Astrocyte of the cerebellum (primary cell): ENCODE data around the gene UTP25.
A peak's percentile ranks its signal among the peaks of the same experiment; 100 is the strongest.

Experiments
- DNase-seq: peaks from one replicate; pipeline ENCODE4 v3.0.0-alpha.2; 2011; ENCODE audit warnings: low read depth
- H3K4me3 ChIP-seq: 2 replicates; pipeline ENCODE4 v1.5.1; 2011; ENCODE audit warnings: mild to moderate bottlenecking, low read depth, low read length, moderate library complexity
- CTCF ChIP-seq: IDR thresholded peaks from 2 replicates; pipeline ENCODE4 v1.5.1; 2012; ENCODE audit warnings: low read length, low read depth, moderate library complexity, mild to moderate bottlenecking; ENCODE audit errors: missing control alignments
- in situ Hi-C: cut with HindIII; loops from 2 replicates; pipeline ENCODE4 v1.10.0; 2017; ENCODE audit warnings: low sequenced_read_pairs

UTP25 gene

GRCh38 chr1:209882286-209882685, 54.5 kb downstream of the UTP25 start:
- no peak overlapping the region for H3K4me3 ChIP-seq
- TF ChIP-seq CTCF, result no peak
- DNase-seq, result no peak
- in situ Hi-C loops, result no loop called here

- TF ChIP-seq CTCF, result no peak
- H3K4me3 ChIP-seq, result no peak overlapping the region
- no peak for DNase-seq
- in situ Hi-C loops, result no loop called here
Measured at GRCh38 chr1:209882942-209883340, 55.2 kb downstream of the UTP25 start.

DNA sequence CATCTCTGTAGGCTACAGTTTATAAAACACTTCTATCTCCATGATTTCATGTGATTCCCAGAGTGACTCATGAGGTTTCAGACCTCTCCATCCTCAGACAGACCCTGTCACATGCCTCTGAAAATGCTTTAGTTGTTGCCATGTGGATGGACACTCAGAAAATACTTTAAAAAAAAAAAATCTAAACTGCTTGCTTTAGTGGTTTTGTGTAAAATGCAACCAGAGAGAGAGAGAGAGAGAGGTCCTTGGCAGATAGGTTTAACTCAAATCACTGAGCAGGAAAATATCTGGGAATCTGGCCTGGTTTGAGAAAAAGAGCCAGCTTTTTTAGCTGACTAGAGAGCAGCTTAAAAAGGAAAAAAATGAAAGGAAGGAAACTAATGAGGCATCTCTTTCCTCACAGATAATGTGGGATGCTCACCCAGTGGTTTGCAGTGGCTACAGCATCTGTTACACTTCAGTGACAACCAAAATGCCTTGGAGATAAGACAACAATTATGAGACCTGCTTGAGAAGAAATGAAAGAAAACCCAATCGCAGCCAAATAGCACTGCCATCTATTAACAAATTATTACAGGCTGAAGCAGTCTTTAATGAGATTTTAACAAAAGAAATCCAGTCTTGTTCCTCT, 55.7 kb downstream of the UTP25 start:
- no peak for TF ChIP-seq CTCF
- DNase-seq, result peak; percentile 85
- no peak overlapping the region for H3K4me3 ChIP-seq
- in situ Hi-C loops, result no loop called here

- no peak overlapping the region for H3K4me3 ChIP-seq
- no peak for DNase-seq
- TF ChIP-seq CTCF, result no peak
- in situ Hi-C loops, result no loop called here
Measured at GRCh38 chr1:209884249-209884648, 56.5 kb downstream of the UTP25 start.

DNA sequence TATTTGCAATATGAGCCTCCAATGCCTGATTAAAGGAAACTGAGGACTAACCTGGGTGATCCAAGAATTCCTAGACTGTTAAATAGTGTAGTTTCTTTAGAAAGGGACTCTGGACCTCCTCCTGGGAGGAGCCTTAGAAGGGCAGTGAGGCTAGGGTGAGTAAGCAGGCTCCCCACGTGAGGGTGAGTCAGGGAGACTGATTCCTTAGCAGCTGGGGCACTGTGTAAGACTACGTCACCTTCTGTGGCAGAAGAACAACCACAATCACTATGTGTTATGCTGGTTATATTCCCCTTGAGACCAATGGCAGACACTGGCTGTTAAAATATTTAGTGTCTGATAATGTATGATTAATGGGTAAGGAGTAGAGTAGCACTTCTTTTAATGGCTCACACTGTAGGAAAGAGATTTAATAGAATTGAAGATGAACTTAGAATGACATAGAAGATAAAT, 56.9 kb downstream of the UTP25 start:
- no peak overlapping the region for H3K4me3 ChIP-seq
- TF ChIP-seq CTCF, result no peak
- DNase-seq, result peak; percentile 97
- in situ Hi-C loops, result no loop called here

DNA sequence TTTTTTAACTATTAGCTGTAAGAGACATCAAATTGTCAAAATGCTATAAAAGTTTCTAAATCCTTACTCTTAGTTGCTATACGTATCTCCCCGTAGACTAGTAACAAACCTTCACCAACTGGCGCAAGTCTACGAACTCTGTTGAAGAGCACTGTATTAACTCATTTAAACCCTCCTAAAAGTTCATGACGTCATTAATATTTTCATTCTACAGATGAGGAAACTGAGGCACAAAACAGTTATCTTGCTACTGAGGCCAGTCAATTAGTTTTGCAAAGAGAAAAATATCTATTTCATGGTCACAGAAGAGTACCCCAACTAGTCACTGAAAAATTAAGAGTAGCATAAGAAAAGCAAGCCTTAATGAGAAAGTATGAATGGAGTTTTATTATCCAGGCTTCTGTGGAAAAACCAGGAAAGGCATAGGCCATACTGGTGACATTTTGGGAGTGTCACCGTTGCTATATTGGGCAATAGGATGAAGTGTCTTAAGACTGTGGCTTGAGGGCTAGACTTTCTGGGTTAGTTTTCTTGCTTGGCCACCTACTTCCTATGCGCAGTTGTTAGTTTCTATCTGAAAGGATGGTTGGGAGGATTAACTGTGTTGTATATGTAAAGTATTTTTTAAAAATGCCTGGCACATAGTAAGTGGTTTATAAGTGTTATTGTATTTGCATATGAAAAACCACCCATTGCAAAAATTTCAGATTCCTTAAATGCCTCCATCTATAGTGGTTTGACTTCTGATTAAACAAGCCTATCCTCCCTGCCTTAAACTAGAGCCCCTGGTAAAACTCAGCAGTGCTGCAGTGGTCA, 57.8 kb downstream of the UTP25 start:
- DNase-seq, result no peak
- in situ Hi-C loops, result no loop called here
- no peak for TF ChIP-seq CTCF
- H3K4me3 ChIP-seq, result no peak overlapping the region
